GM19238 (cell line): ENCODE results near the gene GAB2.
"Not testable (repeated sequence)": the region's sequence is repeated elsewhere in the genome, so short reads cannot be mapped to it uniquely, and the experiment has no call there.

Experiments
- DNase-seq: peaks from one replicate; pipeline ENCODE4 v3.0.0; 2011; ENCODE audit warnings: low spot score; ENCODE audit not compliant: insufficient read length

Gene GAB2

GRCh38 chr11:78417175-78417887 lies at the start of gene GAB2:
Gene GAB2 (minus strand): TSS chr11:78417820. CDS start chr11:78417720, 100 bp downstream.
- no peak for DNase-seq

- no peak for DNase-seq
Measured at GRCh38 chr11:78467370-78467769, 49.8 kb upstream of the GAB2 start.

GRCh38 chr11:78465169-78465942 lies 47.7 kb upstream of the GAB2 start:
- DNase-seq: peak; percentile 54

- not testable (repeated sequence) for DNase-seq
Measured at GRCh38 chr11:78464787-78465168, 47.2 kb upstream of the GAB2 start.

- DNase-seq: no peak
Measured at GRCh38 chr11:78460471-78460870, 42.9 kb upstream of the GAB2 start.

GRCh38 chr11:78459738-78460137 lies 42.1 kb upstream of the GAB2 start:
- DNase-seq: no peak

GRCh38 chr11:78457448-78457847 lies 39.8 kb upstream of the GAB2 start:
- no peak for DNase-seq

GRCh38 chr11:78453140-78453935 lies 35.7 kb upstream of the GAB2 start:
- DNase-seq: no peak

- no peak for DNase-seq
Measured at GRCh38 chr11:78451371-78452150, 33.9 kb upstream of the GAB2 start.

GRCh38 chr11:78450866-78451265 lies 33.2 kb upstream of the GAB2 start:
- no peak for DNase-seq

- no peak for DNase-seq
Measured at GRCh38 chr11:78449866-78450265, 32.2 kb upstream of the GAB2 start.

GRCh38 chr11:78446210-78446609 lies 28.6 kb upstream of the GAB2 start:
- no peak for DNase-seq

GRCh38 chr11:78444726-78445125 lies 27.1 kb upstream of the GAB2 start:
- no peak for DNase-seq

- DNase-seq: no peak
Measured at GRCh38 chr11:78441956-78442355, 24.3 kb upstream of the GAB2 start.

GRCh38 chr11:78438298-78438975 lies 20.8 kb upstream of the GAB2 start:
- no peak for DNase-seq

GRCh38 chr11:78432956-78433355 lies 15.3 kb upstream of the GAB2 start:
- no peak for DNase-seq

GRCh38 chr11:78432058-78432515 lies 14.5 kb upstream of the GAB2 start:
- no peak for DNase-seq

GRCh38 chr11:78429660-78430059 lies 12.0 kb upstream of the GAB2 start:
- DNase-seq: no peak

GRCh38 chr11:78429209-78429608 lies 11.6 kb upstream of the GAB2 start:
- DNase-seq: no peak

- DNase-seq: no peak
Measured at GRCh38 chr11:78428773-78429172, 11.2 kb upstream of the GAB2 start.

- no peak for DNase-seq
Measured at GRCh38 chr11:78428266-78428636, 10.6 kb upstream of the GAB2 start.
